Epithelial cell of proximal tubule (primary cell): ENCODE measurements around the gene ADGRB2. TPM values are rescaled to one million over a fixed set of nuclear protein-coding genes. Genes with fewer than 3 reads are reported as not detected.

Experiments used
- DNase-seq: peaks from one replicate; pipeline ENCODE4 v3.0.0-alpha.2; 2011; ENCODE audit warnings: low read depth
- H3K4me3 ChIP-seq: 2 replicates; pipeline ENCODE4 v1.5.1; 2011; ENCODE audit warnings: low read depth, mild to moderate bottlenecking, low read length
- total RNA-seq: library from RNA; depleted of rRNA; stranded (reverse); fragments of >200 nt; gene quantifications from 2 replicates; pipeline ENCODE4 v1.2.3, GENCODE V29; 2015
- TF ChIP-seq, protein P1 (sequence below): conservative IDR thresholded peaks from 2 replicates; pipeline ENCODE4 v1.5.1; 2012; ENCODE audit warnings: low read depth, mild to moderate bottlenecking, low read length

ADGRB2 gene
- total RNA-seq, 1 donor from 2014 or later = 1.2 TPM

DNA sequence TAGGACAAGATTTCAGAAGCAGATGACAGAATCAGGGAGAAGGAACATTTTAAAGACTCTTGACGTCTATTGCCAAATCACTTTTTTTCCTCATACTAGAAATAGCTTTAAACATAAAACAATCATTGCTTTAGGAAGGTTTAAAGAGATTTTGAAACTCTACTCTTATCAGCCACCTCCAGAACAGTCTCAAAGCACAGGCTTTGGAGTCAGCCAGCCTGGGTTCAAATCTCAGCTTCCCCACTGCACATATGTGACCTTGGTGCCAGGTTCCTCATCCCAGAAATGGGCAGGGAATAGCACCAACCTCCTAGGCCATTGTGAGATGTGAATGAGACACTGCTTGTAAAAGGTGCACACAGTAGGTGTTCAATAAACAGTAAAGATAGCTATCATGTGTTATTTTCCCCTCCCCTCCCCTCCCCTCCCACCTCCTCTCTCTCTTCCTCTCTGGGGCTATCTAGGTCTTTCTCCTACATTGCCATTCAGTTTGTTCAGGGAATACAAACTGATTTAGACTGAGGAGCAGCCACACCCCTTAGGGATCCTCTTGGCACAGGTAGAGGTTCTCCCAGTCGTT lies 31.0 kb upstream of the ADGRB2 start:
- H3K4me3 ChIP-seq = no peak overlapping the region

DNA sequence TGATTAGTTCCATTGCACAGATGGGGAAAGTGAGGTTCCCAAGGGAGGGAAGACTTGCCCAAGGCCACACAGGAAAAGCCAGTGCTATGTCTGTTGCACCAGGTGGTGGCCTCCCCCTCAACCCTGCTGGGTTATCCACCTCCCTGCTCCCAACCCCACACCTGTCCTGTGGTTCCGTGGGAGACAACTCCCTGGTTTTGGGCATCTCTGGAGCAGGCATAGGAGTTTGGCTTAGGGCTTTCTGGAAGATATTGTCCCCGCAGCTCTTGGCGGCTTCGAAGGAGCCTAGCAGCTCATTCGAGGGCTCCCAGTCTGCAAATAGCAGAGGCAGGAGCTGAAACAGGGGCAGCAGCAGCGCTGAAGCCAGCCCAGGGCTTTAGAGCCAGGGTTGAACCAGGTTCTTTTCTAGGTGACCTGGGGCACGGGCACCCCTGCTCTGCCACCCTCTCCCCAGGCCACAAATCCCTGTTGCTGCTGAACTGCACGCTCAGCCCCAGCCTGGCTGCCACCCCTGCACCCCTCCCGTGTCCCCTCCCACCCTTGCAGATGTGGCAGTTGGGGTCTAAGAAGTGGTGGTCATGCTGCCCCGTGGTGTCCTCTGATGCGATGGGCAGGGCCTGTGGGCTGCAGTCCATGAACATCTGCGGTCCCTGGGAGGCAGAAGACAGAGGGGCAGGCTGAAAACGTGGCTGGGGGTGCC lies 29.6 kb upstream of the ADGRB2 start:
- H3K4me3 ChIP-seq = no peak overlapping the region
- DNase-seq = no peak
- TF ChIP-seq, protein P1, sequence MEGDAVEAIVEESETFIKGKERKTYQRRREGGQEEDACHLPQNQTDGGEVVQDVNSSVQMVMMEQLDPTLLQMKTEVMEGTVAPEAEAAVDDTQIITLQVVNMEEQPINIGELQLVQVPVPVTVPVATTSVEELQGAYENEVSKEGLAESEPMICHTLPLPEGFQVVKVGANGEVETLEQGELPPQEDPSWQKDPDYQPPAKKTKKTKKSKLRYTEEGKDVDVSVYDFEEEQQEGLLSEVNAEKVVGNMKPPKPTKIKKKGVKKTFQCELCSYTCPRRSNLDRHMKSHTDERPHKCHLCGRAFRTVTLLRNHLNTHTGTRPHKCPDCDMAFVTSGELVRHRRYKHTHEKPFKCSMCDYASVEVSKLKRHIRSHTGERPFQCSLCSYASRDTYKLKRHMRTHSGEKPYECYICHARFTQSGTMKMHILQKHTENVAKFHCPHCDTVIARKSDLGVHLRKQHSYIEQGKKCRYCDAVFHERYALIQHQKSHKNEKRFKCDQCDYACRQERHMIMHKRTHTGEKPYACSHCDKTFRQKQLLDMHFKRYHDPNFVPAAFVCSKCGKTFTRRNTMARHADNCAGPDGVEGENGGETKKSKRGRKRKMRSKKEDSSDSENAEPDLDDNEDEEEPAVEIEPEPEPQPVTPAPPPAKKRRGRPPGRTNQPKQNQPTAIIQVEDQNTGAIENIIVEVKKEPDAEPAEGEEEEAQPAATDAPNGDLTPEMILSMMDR = no peak

More for the DNA sequence above, 31.0 kb upstream of the ADGRB2 start:
- TF ChIP-seq, protein P1 = no peak
- no peak for DNase-seq

DNA sequence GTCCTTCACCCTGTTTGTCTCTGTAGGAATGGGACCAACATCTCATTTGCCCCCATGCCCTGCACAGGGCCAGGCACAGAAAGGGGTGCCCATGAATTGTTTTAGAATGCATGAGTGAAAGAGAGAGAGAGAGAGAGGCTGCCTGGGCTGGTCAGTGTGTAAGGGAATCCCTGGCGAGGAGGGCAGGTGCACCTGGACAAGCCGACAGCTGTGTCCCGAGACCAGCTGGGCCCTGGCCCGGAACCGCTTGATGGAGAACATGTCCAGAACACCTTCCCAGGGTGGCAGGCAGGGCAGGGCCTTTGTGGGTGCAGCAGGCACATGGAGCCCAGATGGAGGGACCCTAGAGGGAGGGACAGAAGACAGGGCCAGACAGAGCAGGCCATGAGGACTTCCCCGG lies 28.9 kb upstream of the ADGRB2 start:
- H3K4me3 ChIP-seq = no peak overlapping the region
- DNase-seq = no peak
- TF ChIP-seq, protein P1 = no peak

DNA sequence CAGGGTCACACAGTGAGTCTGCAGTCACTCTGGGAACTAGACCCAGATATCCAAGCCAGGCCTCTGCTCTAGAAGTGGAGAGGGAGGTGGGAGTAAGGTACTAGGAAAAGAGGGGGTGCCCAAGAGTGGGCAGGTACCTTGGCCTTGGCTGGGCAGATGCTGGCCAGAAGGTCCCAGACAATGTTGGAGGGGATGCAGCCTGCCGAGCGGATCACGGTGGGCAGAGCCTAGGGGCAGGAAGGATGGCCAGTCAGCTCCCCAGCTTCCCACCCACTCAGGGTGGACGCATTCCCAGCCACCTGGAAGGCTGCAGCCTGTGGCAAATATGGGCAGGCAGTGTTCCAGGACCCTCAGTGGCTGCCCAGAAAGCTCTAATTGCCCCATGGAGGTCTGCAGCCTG lies 28.4 kb upstream of the ADGRB2 start:
- DNase-seq = no peak
- TF ChIP-seq, protein P1 = no peak
- H3K4me3 ChIP-seq = no peak overlapping the region

DNA sequence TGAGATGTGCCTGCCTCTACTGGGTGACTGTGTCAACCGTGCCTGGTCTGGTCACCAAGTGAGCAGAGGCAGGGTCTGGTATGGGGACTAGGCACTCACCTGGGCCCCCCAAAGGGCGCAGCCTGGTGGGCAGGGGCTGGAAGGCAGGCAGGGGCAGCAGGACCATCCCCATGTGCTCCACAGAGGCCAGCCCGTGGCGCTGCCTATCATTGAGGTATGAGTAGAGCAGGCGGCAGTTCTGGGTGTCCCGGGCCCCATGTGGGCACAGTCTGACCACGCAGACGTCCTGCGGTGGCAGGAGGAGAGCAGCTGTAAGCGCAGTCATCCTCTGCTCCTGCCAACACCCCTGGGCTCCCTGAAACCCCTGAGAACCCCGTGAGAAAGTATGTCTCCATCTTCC lies 28.0 kb upstream of the ADGRB2 start:
- H3K4me3 ChIP-seq = no peak overlapping the region
- no peak for DNase-seq
- TF ChIP-seq, protein P1 = no peak

DNA sequence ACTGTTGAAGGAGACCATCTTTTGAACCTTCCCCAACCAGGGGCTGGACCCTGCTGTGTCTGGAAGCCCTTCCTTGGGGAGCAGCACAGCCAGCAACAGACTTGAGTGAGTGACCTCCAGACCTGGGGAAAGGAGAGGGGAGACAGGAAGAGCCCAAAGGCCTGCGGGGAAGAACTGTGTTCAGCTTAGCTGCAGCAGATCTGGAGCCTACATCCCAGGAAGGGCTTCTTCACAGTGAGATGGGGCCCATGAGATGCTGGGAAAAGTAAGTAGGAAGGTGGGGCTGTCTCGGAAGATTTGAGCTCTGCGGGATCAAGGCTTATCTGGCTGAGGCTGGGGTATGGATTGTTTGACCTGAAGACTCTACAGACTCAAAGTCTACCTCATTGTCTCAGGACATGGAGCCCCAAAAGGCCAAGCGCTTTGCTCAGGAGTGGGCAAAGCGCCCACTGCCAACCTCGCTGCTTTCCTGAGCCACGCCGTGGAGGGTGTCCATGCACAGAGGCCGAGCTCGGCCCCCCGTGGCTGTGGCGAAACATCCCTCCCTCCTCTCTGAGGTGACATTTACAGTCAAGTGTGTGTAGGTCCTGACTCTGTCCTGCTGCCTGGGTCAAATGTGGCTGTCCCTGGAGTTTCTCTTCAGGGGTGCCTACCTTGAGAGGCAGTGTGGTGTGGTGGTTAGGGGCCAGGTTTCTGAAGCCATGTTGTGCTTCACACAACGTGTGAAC lies 27.2 kb upstream of the ADGRB2 start:
- TF ChIP-seq, protein P1 = no peak
- H3K4me3 ChIP-seq = no peak overlapping the region
- DNase-seq = no peak

DNA sequence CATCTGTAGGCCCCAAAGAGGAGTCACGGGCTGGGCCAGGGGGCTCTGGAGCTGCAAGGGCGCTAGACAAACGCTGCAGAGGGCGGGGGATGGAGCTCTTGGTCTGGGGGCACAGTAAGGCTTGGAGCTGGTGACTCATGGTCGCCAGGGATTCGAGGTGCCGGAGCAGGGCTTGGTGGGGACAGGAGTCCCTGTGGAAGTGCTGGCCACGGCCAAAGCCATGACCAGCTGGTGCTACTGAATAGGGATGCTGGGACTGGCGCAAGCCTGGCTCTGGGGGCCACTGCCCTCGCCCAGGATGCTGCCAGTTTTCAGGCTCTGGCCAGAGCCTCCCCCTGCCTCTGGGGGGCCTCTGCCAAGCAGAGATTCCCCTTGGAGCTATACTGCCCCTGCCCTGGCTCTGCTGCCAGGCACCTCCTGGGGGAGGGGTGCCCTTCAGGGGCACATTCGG lies 26.5 kb upstream of the ADGRB2 start:
- no peak for DNase-seq
- TF ChIP-seq, protein P1 = no peak

More for the DNA sequence above, 26.5 kb upstream of the ADGRB2 start:
- H3K4me3 ChIP-seq = no peak overlapping the region
